Astrocyte (in vitro differentiated cells and primary cell): Measurements from ENCODE around the gene EDN2. TPM values are rescaled to one million over a fixed set of nuclear protein-coding genes. Genes with fewer than 3 reads are reported as not detected.
A peak's percentile ranks its signal among the peaks of the same experiment; 100 is the strongest.

ENCODE experiments used
- DNase-seq: peaks from one replicate; pipeline ENCODE4 v3.0.0-alpha.2; 2010; ENCODE audit warnings: low read depth
- FAIRE-seq: peaks from 2 replicates; lab custom pipeline; 2011; peaks lifted over from hg19 to GRCh38; lab: Jason Lieb, UNC
- H2AFZ ChIP-seq: 2 replicates; pipeline ENCODE4 v1.6.0; 2012; ENCODE audit warnings: low read depth, low read length, inconsistent platforms
- H3K27ac ChIP-seq: 2 replicates; pipeline ENCODE4 v1.5.1; 2011; ENCODE audit warnings: low read depth, low read length, inconsistent platforms
- H3K27me3 ChIP-seq: 2 replicates; pipeline ENCODE4 v1.6.0; 2011; ENCODE audit warnings: low read length, inconsistent platforms; ENCODE audit not compliant: insufficient read depth
- H3K36me3 ChIP-seq: 2 replicates; pipeline ENCODE4 v1.5.1; 2011; ENCODE audit warnings: low read length, inconsistent platforms; ENCODE audit not compliant: insufficient read depth
- H3K4me1 ChIP-seq: 2 replicates; pipeline ENCODE4 v1.5.1; 2011; ENCODE audit warnings: low read length, inconsistent platforms; ENCODE audit not compliant: insufficient read depth
- H3K4me2 ChIP-seq: 2 replicates; pipeline ENCODE4 v1.6.0; 2012; ENCODE audit warnings: low read length, inconsistent platforms
- H3K4me3 ChIP-seq: 2 replicates; pipeline ENCODE4 v1.5.1; 2011; ENCODE audit warnings: low read depth, mild to moderate bottlenecking, low read length, inconsistent platforms; ENCODE audit not compliant: insufficient read depth
- H3K79me2 ChIP-seq: 2 replicates; pipeline ENCODE4 v1.6.0; 2012; ENCODE audit warnings: mild to moderate bottlenecking, low read length, inconsistent platforms; ENCODE audit not compliant: insufficient read depth
- H3K9ac ChIP-seq: 2 replicates; pipeline ENCODE4 v1.6.0; 2012; ENCODE audit warnings: mild to moderate bottlenecking, low read length, inconsistent platforms
- H3K9me3 ChIP-seq: 2 replicates; pipeline ENCODE4 v1.5.1; 2012; ENCODE audit warnings: low read depth, mild to moderate bottlenecking, low read length, inconsistent platforms; ENCODE audit not compliant: insufficient read depth
- H4K20me1 ChIP-seq: 2 replicates; pipeline ENCODE4 v1.6.0; 2012; ENCODE audit warnings: low read length, inconsistent platforms; ENCODE audit not compliant: insufficient read depth
- H3K27ac Mint-ChIP-seq: one replicate; pipeline ENCODE4 v1.8.0; 2021; ENCODE audit warnings: mild to moderate bottlenecking, mixed read lengths; ENCODE audit not compliant: unreplicated experiment
- H3K27me3 Mint-ChIP-seq: one replicate; pipeline ENCODE4 v1.8.0; 2021; ENCODE audit warnings: low read depth, mixed read lengths; ENCODE audit not compliant: unreplicated experiment
- H3K36me3 Mint-ChIP-seq: one replicate; pipeline ENCODE4 v1.8.0; 2021; ENCODE audit warnings: low read depth, mixed read lengths; ENCODE audit not compliant: unreplicated experiment
- H3K4me1 Mint-ChIP-seq: one replicate; pipeline ENCODE4 v1.8.0; 2021; ENCODE audit warnings: low read depth, mixed read lengths; ENCODE audit not compliant: unreplicated experiment
- H3K4me3 Mint-ChIP-seq: one replicate; pipeline ENCODE4 v1.8.0; 2021; ENCODE audit warnings: mild to moderate bottlenecking, moderate library complexity, mixed read lengths; ENCODE audit not compliant: unreplicated experiment
- H3K9me3 Mint-ChIP-seq: one replicate; pipeline ENCODE4 v1.8.0; 2021; ENCODE audit warnings: mild to moderate bottlenecking, mixed read lengths; ENCODE audit not compliant: unreplicated experiment
- CTCF ChIP-seq: IDR thresholded peaks from 2 replicates; pipeline ENCODE4 v1.5.1; 2011; ENCODE audit warnings: low read depth, mild to moderate bottlenecking, inconsistent platforms, low read length, moderate library complexity; ENCODE audit not compliant: insufficient read depth
- EZH2 ChIP-seq: IDR thresholded peaks from 2 replicates; pipeline ENCODE4 v1.6.1; 2012; ENCODE audit warnings: mild to moderate bottlenecking, low read length, inconsistent platforms; ENCODE audit not compliant: insufficient read depth
- total RNA-seq: library from RNA; stranded (reverse); gene quantifications from 2 replicates; pipeline ENCODE4 v1.2.1, GENCODE V29; 2021

EDN2 gene
- total RNA-seq, 1 donor from 2014 or later: 0.45 TPM

- Mint-ChIP-seq H3K36me3 (no peaks in the 10 kb centered on the region), H3K27ac (no peak overlapping the region), H3K4me3 (no peak overlapping the region), H3K9me3 (peaks cover 3% of the 10 kb centered on the region), H3K27me3 (peaks cover 6% of the 10 kb centered on the region), H3K4me1 (peaks cover 22% of the 10 kb centered on the region)
- H3K4me1 ChIP-seq: peaks cover 8% of the 10 kb centered on the region
- no peak overlapping the region for H3K9ac ChIP-seq
- no peak overlapping the region for H3K27ac ChIP-seq
- H2AFZ ChIP-seq: no peak overlapping the region
- no peak overlapping the region for H3K4me3 ChIP-seq
- no peak for TF ChIP-seq CTCF
- TF ChIP-seq EZH2: no peak
- H3K79me2 ChIP-seq: no peaks in the 10 kb centered on the region
- no peak overlapping the region for H3K4me2 ChIP-seq
- H3K27me3 ChIP-seq: peaks cover 2% of the 10 kb centered on the region
- DNase-seq (no peak), FAIRE-seq (no peak)
- no peaks in the 10 kb centered on the region for H3K36me3 ChIP-seq
- no peaks in the 10 kb centered on the region for H4K20me1 ChIP-seq
- peaks cover 6% of the 10 kb centered on the region for H3K9me3 ChIP-seq
Measured at GRCh38 chr1:41449326-41449921, 35.1 kb downstream of the EDN2 start.

GRCh38 chr1:41448821-41449220 is 35.7 kb downstream of the EDN2 start:
- no peak overlapping the region for H3K4me2 ChIP-seq
- Mint-ChIP-seq H3K9me3 (peaks cover 5% of the 10 kb centered on the region), H3K36me3 (no peaks in the 10 kb centered on the region), H3K27ac (peak overlapping the region; percentile 49), H3K4me3 (no peak overlapping the region), H3K4me1 (peaks cover 20% of the 10 kb centered on the region), H3K27me3 (peaks cover 6% of the 10 kb centered on the region)
- H3K36me3 ChIP-seq: no peaks in the 10 kb centered on the region
- no peak for TF ChIP-seq CTCF
- TF ChIP-seq EZH2: no peak
- peaks cover 12% of the 10 kb centered on the region for H3K9me3 ChIP-seq
- H3K27me3 ChIP-seq: peaks cover 2% of the 10 kb centered on the region
- no peaks in the 10 kb centered on the region for H4K20me1 ChIP-seq
- no peak overlapping the region for H3K27ac ChIP-seq
- DNase-seq: no peak
- H2AFZ ChIP-seq: no peak overlapping the region
- peaks cover 4% of the 10 kb centered on the region for H3K4me1 ChIP-seq
- no peak overlapping the region for H3K4me3 ChIP-seq
- H3K79me2 ChIP-seq: no peaks in the 10 kb centered on the region
- no peak for FAIRE-seq
- no peak overlapping the region for H3K9ac ChIP-seq

- FAIRE-seq (no peak), DNase-seq (no peak)
- Histone ChIP-seq H3K4me2 (no peak overlapping the region), H3K27ac (no peak overlapping the region), H3K36me3 (no peaks in the 10 kb centered on the region), H3K4me1 (peaks cover 4% of the 10 kb centered on the region), H4K20me1 (no peaks in the 10 kb centered on the region), H3K9me3 (peaks cover 15% of the 10 kb centered on the region), H3K4me3 (no peak overlapping the region), H2AFZ (no peak overlapping the region), H3K27me3 (peaks cover 2% of the 10 kb centered on the region), H3K79me2 (no peaks in the 10 kb centered on the region), H3K9ac (no peak overlapping the region)
- H3K4me3 Mint-ChIP-seq: no peak overlapping the region
- TF ChIP-seq CTCF (no peak), EZH2 (no peak)
- no peaks in the 10 kb centered on the region for H3K36me3 Mint-ChIP-seq
- H3K27ac Mint-ChIP-seq: peak overlapping the region; percentile 49
- H3K27me3 Mint-ChIP-seq: peaks cover 6% of the 10 kb centered on the region
- H3K4me1 Mint-ChIP-seq: peaks cover 20% of the 10 kb centered on the region
- peaks cover 5% of the 10 kb centered on the region for H3K9me3 Mint-ChIP-seq
Measured at GRCh38 chr1:41447995-41448770, 36.3 kb downstream of the EDN2 start.
